Measurements from ENCODE around the gene PEX26. TPM values are rescaled to one million over a fixed set of nuclear protein-coding genes. Genes with fewer than 3 reads are reported as not detected.

The PEX26 gene
- total RNA-seq, 1 experiment from 2014 or later = 30.6 TPM

GRCh38 chr22:18111759-18112330, 34.1 kb downstream of the PEX26 start:
- H3K79me2 ChIP-seq (ENCODE audit: low read length) = no peaks in the 10 kb centered on the region
- no peak for ATAC-seq
- no peak overlapping the region for H3K4me3 ChIP-seq (ENCODE audit: low read length)
- H3K9ac ChIP-seq (ENCODE audit: low read length) = no peak overlapping the region
- intact Hi-C loops (cut with micrococcal nuclease) = no loop called here
- no peaks in the 10 kb centered on the region for H3F3A ChIP-seq (ENCODE audit: low read length, unreplicated experiment)
- TF ChIP-seq EZH2phosphoT487 (IDR thresholded peaks at IDR 0.05; ENCODE audit: borderline replicate concordance, low read length) (no peak), EZH2 (IDR thresholded peaks at IDR 0.05; ENCODE audit: low read length, unreplicated experiment) (no peak), CTCF (conservative IDR thresholded peaks at IDR 0.05; ENCODE audit: low read depth, low read length) (no peak)
- H3K27me3 ChIP-seq (ENCODE audit: low read length) = no peaks in the 10 kb centered on the region
- no peak for DNase-seq
- ChIA-PET CTCF (no interaction called here), POLR2A (ENCODE audit: unreplicated experiment) (no interaction called here)
- no peaks in the 10 kb centered on the region for H4K20me1 ChIP-seq (ENCODE audit: low read length)
- no peak overlapping the region for H3K27ac ChIP-seq (ENCODE audit: low read length)
- no peak overlapping the region for H2AFZ ChIP-seq (ENCODE audit: low read length)
- H3K4me2 ChIP-seq (ENCODE audit: low read length) = no peak overlapping the region
- no peaks in the 10 kb centered on the region for H3K9me2 ChIP-seq (replicated peaks; ENCODE audit: low read length)
- H3K36me3 ChIP-seq (ENCODE audit: low read depth, low read length) = no peaks in the 10 kb centered on the region
- no peaks in the 10 kb centered on the region for H3K4me1 ChIP-seq (ENCODE audit: insufficient read depth, low read length)
- BruUV-seq (replicated peaks) = no TSS peak
- no peaks in the 10 kb centered on the region for H3K9me3 ChIP-seq (ENCODE audit: low read length)

GRCh38 chr22:18112440-18112839, 34.6 kb downstream of the PEX26 start:
- H3K27me3 ChIP-seq (ENCODE audit: low read length) = no peaks in the 10 kb centered on the region
- no peaks in the 10 kb centered on the region for H3K9me2 ChIP-seq (replicated peaks; ENCODE audit: low read length)
- TF ChIP-seq EZH2 (IDR thresholded peaks at IDR 0.05; ENCODE audit: low read length, unreplicated experiment) (no peak), EZH2phosphoT487 (IDR thresholded peaks at IDR 0.05; ENCODE audit: borderline replicate concordance, low read length) (no peak), CTCF (conservative IDR thresholded peaks at IDR 0.05; ENCODE audit: low read depth, low read length) (no peak)
- H3K4me2 ChIP-seq (ENCODE audit: low read length) = no peak overlapping the region
- H4K20me1 ChIP-seq (ENCODE audit: low read length) = no peaks in the 10 kb centered on the region
- DNase-seq = no peak
- BruUV-seq (replicated peaks) = no TSS peak
- no peaks in the 10 kb centered on the region for H3K79me2 ChIP-seq (ENCODE audit: low read length)
- no peak for ATAC-seq
- no peak overlapping the region for H2AFZ ChIP-seq (ENCODE audit: low read length)
- H3K27ac ChIP-seq (ENCODE audit: low read length) = no peak overlapping the region
- POLR2A ChIA-PET (ENCODE audit: unreplicated experiment) = no interaction called here
- H3K36me3 ChIP-seq (ENCODE audit: low read depth, low read length) = no peaks in the 10 kb centered on the region
- H3K4me3 ChIP-seq (ENCODE audit: low read length) = no peak overlapping the region
- no peaks in the 10 kb centered on the region for H3K4me1 ChIP-seq (ENCODE audit: insufficient read depth, low read length)
- CTCF ChIA-PET = no interaction called here
- H3K9ac ChIP-seq (ENCODE audit: low read length) = no peak overlapping the region
- no peaks in the 10 kb centered on the region for H3F3A ChIP-seq (ENCODE audit: low read length, unreplicated experiment)
- intact Hi-C loops (cut with micrococcal nuclease) = no loop called here
- no peaks in the 10 kb centered on the region for H3K9me3 ChIP-seq (ENCODE audit: low read length)

- ChIA-PET CTCF (no interaction called here), POLR2A (ENCODE audit: unreplicated experiment) (no interaction called here)
- no TSS peak for BruUV-seq (replicated peaks)
- Histone ChIP-seq H3K36me3 (ENCODE audit: low read depth, low read length) (no peaks in the 10 kb centered on the region), H3K9me2 (replicated peaks; ENCODE audit: low read length) (no peaks in the 10 kb centered on the region), H3K4me2 (ENCODE audit: low read length) (no peak overlapping the region), H3K9ac (ENCODE audit: low read length) (no peak overlapping the region), H3K9me3 (ENCODE audit: low read length) (no peaks in the 10 kb centered on the region), H3K4me1 (ENCODE audit: insufficient read depth, low read length) (no peaks in the 10 kb centered on the region), H3K79me2 (ENCODE audit: low read length) (no peaks in the 10 kb centered on the region), H3F3A (ENCODE audit: low read length, unreplicated experiment) (no peaks in the 10 kb centered on the region), H3K27ac (ENCODE audit: low read length) (no peak overlapping the region), H3K4me3 (ENCODE audit: low read length) (no peak overlapping the region), H2AFZ (ENCODE audit: low read length) (no peak overlapping the region), H3K27me3 (ENCODE audit: low read length) (no peaks in the 10 kb centered on the region), H4K20me1 (ENCODE audit: low read length) (no peaks in the 10 kb centered on the region)
- DNase-seq (no peak), ATAC-seq (no peak)
- TF ChIP-seq EZH2 (IDR thresholded peaks at IDR 0.05; ENCODE audit: low read length, unreplicated experiment) = no peak
- no peak for TF ChIP-seq CTCF (conservative IDR thresholded peaks at IDR 0.05; ENCODE audit: low read depth, low read length)
- no peak for TF ChIP-seq EZH2phosphoT487 (IDR thresholded peaks at IDR 0.05; ENCODE audit: borderline replicate concordance, low read length)
- intact Hi-C loops (cut with micrococcal nuclease) = no loop called here
These were observed 36.0 kb downstream of the PEX26 start for GRCh38 chr22:18113680-18114394.

All from PC-3 (cell line).